Coronary artery (tissue), 2 donors: Measurements from ENCODE around the gene SH3TC1.
A peak's percentile ranks its signal among the peaks of the same experiment; 100 is the strongest.

Experiments
- DNase-seq: peaks from one replicate; pipeline ENCODE4 v3.0.0-alpha.2; 2017; ENCODE audit warnings: low spot score
- H3K27ac ChIP-seq, 2 donors: fragments of 200-600 bp; sonication (generic); one replicate each; pipeline ENCODE4 v1.5.1; 2016 to 2019
- H3K4me3 ChIP-seq: fragments of 200-600 bp; sonication (generic); 2 replicates; pipeline ENCODE4 v1.5.1; 2016; ENCODE audit warnings: mild to moderate bottlenecking, moderate library complexity
- TF ChIP-seq, protein P1 (sequence below): fragments of 200-600 bp; sonication (generic); IDR thresholded peaks from one replicate; pipeline ENCODE4 v1.5.1; 2019; ENCODE audit warnings: antibody characterized with exemption

SH3TC1 gene

DNA sequence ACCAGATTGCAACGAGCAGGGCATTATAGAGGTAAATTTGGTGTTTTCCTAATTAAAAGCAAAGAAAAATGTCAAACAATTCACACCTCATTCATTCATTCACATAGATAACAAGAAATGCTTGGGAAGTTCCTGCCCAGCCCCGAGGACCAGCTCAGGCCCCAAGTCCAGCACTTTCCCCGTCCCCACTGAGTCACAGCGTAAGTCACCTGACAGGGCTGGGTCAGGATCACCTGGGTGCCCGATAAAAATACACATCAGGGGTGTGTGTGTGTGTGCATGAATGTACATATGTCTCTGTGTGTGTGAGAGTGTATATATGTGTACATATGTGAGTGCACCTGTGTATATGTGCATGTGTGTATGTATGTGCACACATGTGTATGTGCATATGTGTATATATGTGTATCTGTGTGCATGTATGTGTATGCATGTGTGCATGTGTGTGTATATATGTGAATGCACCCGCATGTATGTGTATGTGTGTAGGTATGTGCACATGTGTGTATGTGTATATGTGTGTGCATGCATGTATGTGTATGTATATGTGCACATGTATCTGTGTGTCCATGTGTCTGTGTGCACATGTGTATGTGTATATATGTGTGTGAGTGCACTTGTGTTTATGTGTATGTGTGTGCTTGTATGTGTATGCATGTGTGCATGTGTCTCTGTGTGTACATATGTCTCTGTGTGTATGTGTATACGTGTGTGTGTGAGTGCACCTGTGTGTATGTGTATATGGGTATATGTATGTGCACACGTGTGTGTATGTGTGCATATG lies 18.6 kb upstream of the SH3TC1 start:
- no peak overlapping the region for H3K4me3 ChIP-seq
- TF ChIP-seq, protein P1, sequence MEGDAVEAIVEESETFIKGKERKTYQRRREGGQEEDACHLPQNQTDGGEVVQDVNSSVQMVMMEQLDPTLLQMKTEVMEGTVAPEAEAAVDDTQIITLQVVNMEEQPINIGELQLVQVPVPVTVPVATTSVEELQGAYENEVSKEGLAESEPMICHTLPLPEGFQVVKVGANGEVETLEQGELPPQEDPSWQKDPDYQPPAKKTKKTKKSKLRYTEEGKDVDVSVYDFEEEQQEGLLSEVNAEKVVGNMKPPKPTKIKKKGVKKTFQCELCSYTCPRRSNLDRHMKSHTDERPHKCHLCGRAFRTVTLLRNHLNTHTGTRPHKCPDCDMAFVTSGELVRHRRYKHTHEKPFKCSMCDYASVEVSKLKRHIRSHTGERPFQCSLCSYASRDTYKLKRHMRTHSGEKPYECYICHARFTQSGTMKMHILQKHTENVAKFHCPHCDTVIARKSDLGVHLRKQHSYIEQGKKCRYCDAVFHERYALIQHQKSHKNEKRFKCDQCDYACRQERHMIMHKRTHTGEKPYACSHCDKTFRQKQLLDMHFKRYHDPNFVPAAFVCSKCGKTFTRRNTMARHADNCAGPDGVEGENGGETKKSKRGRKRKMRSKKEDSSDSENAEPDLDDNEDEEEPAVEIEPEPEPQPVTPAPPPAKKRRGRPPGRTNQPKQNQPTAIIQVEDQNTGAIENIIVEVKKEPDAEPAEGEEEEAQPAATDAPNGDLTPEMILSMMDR: no peak
- no peak for DNase-seq
- no peak overlapping the region for H3K27ac ChIP-seq

DNA sequence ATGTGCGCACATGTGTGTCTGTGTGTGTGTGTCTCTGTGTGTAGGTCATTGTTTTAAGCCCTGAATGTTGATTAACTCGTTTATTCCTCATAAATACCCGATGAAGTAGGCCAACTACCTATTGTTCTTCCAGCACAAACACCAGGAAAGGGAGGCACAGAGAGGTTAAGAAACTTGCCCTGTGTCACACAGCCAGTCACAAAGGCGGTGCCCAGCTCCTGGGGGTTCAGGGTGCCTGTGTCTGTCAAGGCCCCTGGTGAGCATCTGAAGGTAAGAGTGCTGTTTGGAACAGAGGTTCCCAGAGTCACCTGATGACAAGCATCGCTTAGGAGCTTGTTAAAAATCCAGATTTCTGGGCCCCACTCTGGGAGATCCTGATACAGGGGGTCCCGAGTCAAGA lies 18.0 kb upstream of the SH3TC1 start:
- no peak for DNase-seq
- TF ChIP-seq, protein P1: no peak
- Histone ChIP-seq H3K27ac (no peak overlapping the region), H3K4me3 (no peak overlapping the region)

DNA sequence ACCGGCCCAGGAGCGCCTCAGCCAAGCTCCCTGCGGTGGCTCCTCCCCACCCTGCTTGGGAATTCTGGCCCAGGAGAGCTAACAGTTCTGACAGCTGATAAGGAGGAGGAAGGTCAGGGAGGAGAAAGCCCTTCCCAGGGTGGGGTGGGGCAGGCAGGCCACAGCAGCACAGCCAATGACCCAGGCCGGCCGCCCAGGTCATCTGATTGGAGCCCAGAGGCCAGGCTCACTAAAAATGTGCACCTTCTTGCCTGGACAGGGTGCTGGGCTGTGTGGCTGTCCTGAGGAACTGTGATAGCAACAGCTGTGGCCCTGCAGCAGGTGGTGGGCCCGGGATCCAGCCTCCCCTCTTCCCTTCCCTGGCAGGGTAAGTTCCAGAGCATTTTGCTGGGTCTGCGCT lies 17.2 kb upstream of the SH3TC1 start:
- H3K4me3 ChIP-seq: no peak overlapping the region
- no peak overlapping the region for H3K27ac ChIP-seq
- TF ChIP-seq, protein P1: no peak
- no peak for DNase-seq

DNA sequence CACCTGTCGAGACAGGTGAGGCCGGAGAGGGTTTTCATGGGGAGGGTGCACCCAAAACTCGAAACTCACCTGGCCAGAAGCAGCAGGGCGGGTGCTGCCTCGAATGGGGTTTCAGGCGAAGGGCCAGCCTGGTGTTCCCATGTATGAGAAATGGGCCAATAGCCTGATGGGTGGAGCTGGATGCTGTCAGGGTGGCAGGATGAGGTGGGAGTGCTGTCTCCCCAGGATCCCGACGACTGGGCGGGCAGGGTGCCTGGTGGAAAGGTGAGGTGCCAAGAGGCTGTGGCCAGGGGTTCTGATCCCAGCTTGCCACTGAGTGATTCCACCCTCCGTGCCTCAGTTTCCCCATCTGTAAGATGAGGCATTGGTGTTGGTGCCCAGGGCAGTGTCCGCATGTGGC lies 16.8 kb upstream of the SH3TC1 start:
- Histone ChIP-seq H3K4me3 (no peak overlapping the region), H3K27ac (no peak overlapping the region)
- DNase-seq: no peak
- TF ChIP-seq, protein P1: no peak

DNA sequence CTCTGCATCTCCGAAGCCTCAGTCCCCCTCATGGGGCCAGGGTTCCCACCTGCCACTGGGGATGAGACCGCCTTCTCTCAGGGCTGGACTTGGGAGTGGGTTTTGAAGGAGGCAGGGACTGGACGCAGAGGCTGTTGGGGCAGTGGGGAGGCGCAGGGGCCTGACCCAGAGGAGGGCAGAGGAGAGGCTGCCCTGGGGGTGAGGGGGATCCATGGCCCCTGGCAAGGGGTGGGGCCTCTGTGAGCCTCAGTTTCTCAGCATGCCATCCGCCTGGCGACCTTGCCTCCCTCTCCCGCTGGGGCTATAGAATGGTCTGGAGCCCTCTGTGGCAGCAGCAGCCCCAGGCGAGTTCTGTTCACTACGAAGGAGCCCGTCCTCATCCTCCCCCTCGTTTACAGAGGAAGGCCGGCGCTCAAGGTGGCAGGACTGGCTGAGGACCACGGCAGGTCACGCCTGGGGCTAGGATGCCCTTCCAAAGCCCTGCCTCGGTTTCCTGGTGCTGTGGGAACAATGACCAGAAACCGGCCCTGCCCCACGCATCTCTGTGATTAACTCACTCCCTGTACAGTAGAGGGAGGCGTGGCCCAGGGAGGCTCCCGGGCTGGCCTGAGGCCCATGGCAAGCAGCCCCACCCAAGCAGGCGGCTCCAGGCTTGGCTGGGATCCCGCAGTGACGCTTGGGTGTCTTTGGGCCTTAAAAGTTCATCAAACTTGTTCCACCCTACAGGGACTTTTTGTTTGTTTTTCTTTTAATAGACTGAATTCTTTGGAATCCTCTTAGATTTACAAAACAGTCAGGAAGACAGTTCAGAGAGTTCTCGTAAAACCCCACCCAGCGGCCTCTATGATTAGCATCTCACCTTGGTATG lies 16.0 kb upstream of the SH3TC1 start:
- peak overlapping the region in 1 of 2 donors; percentile 15 for H3K27ac ChIP-seq
- DNase-seq: no peak
- H3K4me3 ChIP-seq: no peak overlapping the region
- TF ChIP-seq, protein P1: no peak

DNA sequence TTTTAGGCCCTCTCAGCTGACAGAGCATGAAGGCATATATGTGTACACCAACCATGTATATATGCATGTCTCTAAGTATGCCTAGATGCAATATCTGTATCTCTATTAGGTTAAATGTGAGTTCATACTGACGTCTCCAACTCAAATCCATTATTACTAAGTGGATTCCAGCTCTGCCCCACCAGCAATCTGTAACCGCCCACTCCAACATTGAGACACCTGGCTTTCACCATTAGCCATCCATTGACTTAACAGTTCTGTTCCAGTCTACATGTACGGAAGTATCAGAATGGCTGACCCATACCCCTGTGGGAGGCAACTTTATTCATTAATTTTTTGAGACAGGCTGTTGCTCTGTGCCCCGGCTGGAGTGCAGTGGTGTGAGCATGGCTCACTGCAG lies 15.0 kb upstream of the SH3TC1 start:
- no peak overlapping the region for H3K4me3 ChIP-seq
- no peak for DNase-seq
- H3K27ac ChIP-seq: peak overlapping the region in 1 of 2 donors; percentile 13
- TF ChIP-seq, protein P1: no peak
